ENCODE measurements around the gene FILIP1.

DNA sequence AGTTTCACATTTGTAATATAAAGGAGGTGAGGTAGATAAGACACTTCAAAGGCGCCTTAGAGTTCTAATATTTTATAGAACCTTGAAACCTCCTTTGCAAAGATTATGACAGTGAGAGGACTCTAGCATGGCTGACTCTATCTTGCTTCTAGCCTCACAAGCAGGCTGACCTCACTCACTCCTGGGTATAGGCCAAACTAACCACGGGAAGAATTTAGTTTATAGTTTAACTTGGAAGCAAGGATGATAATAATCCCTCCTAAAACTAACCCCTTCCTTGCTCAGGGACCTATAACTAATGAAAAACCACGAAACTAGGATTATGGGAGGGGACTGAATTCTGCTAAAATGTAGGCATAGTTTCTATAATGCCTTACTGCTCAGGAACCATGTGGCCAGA is 84.3 kb downstream of the FILIP1 start:
- TF ChIP-seq, protein P1, sequence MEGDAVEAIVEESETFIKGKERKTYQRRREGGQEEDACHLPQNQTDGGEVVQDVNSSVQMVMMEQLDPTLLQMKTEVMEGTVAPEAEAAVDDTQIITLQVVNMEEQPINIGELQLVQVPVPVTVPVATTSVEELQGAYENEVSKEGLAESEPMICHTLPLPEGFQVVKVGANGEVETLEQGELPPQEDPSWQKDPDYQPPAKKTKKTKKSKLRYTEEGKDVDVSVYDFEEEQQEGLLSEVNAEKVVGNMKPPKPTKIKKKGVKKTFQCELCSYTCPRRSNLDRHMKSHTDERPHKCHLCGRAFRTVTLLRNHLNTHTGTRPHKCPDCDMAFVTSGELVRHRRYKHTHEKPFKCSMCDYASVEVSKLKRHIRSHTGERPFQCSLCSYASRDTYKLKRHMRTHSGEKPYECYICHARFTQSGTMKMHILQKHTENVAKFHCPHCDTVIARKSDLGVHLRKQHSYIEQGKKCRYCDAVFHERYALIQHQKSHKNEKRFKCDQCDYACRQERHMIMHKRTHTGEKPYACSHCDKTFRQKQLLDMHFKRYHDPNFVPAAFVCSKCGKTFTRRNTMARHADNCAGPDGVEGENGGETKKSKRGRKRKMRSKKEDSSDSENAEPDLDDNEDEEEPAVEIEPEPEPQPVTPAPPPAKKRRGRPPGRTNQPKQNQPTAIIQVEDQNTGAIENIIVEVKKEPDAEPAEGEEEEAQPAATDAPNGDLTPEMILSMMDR (IDR thresholded peaks at IDR 0.05): no peak
- TF ChIP-seq POLR2A (IDR thresholded peaks at IDR 0.05): no peak
